A549 (cell line): ENCODE results near the gene ACAN. TPM values are rescaled to one million over a fixed set of nuclear protein-coding genes. Genes with fewer than 3 reads are reported as not detected.

Source experiments
- ATAC-seq, 2 experiments: fragments of 200-7000 bp in 1 of 2; fragments of >200 bp in 1 of 2; cut with Nextera tagmentation in 1 of 2; cut with Tn5 transposase in 1 of 2; 3 replicates each; pipeline versions ENCODE4 v1.8.0 to v1.9.1; 2018 to 2020; ENCODE audit warnings: mild to moderate bottlenecking in 1 of 2, moderate library complexity in 1 of 2
- CTCF ChIA-PET: fragments of 300-600 bp; sonication (Branson Sonifier 250); formaldehyde crosslinking; extraction: SDS; loops from one replicate; lab custom pipeline; 2021; ENCODE audit warnings: antibody characterized with exemption, inconsistent platforms; lab: Yijun Ruan, JAX
- POLR2A ChIA-PET: fragments of 350-600 bp; formaldehyde crosslinking; extraction: SDS; loops from one replicate; lab custom pipeline; 2021; ENCODE audit warnings: antibody characterized with exemption, inconsistent platforms; lab: Yijun Ruan, JAX
- DNase-seq, 2 experiments: peaks; one replicate each; pipeline versions ENCODE4 v3.0.0 to v3.0.0-alpha.2; 2011 to 2016; ENCODE audit warnings: low read depth in 1 of 2, low spot score in 1 of 2
- FAIRE-seq: peaks from 2 replicates; lab custom pipeline; 2011; peaks lifted over from hg19 to GRCh38; lab: Jason Lieb, UNC
- H3K27ac ChIP-seq, 2 experiments: fragments of >200 bp; sonication (Bioruptor Twin); formaldehyde crosslinking; 3 replicates each; pipeline ENCODE4 v1.5.1; 2016 to 2017
- H3K4me1 ChIP-seq: fragments of >200 bp; sonication (Bioruptor Twin); formaldehyde crosslinking; 3 replicates; pipeline ENCODE4 v1.6.1; 2016
- H3K4me2 ChIP-seq: fragments of >200 bp; sonication (Bioruptor Twin); formaldehyde crosslinking; 3 replicates; pipeline ENCODE4 v1.6.1; 2016
- H3K4me3 ChIP-seq: fragments of >200 bp; sonication (Bioruptor Twin); formaldehyde crosslinking; 3 replicates; pipeline ENCODE4 v1.5.1; 2016
- H3K9me3 ChIP-seq: fragments of >200 bp; sonication (Bioruptor Twin); formaldehyde crosslinking; 3 replicates; pipeline ENCODE4 v1.6.1; 2016
- CEBPB ChIP-seq, 2 experiments: fragments of >200 bp in 1 of 2; sonication (Bioruptor Twin) in 1 of 2; formaldehyde crosslinking in 1 of 2; IDR thresholded peaks; 2 replicates each; pipeline ENCODE4 v1.6.1; 2012 to 2016
- CTCF ChIP-seq: fragments of >200 bp; sonication (Bioruptor Twin); formaldehyde crosslinking; IDR thresholded peaks from 3 replicates; pipeline ENCODE4 v1.5.1; 2016
- EHF ChIP-seq: fragments of 250-450 bp; sonication (Bioruptor Pico); IDR thresholded peaks from 2 replicates; pipeline ENCODE4 v1.5.0; 2020; ENCODE audit warnings: mild to moderate bottlenecking
- ESRRA ChIP-seq: fragments of 150-350 bp; IDR thresholded peaks from 2 replicates; pipeline ENCODE4 v1.6.1; 2014; ENCODE audit warnings: mild to moderate bottlenecking, low read length, borderline replicate concordance
- FOSB ChIP-seq: fragments of 250-450 bp; sonication (Bioruptor Pico); IDR thresholded peaks from 2 replicates; pipeline ENCODE4 v1.5.0; 2020; ENCODE audit warnings: mild to moderate bottlenecking, moderate library complexity
- FOSL2 ChIP-seq, 2 experiments: fragments of 450-650 bp in 1 of 2; fragments of >200 bp in 1 of 2; sonication (Bioruptor Twin) in 1 of 2; formaldehyde crosslinking; IDR thresholded peaks; 2 replicates each; pipeline versions ENCODE4 v1.5.0 to v1.6.1; 2016 to 2020; ENCODE audit warnings: mild to moderate bottlenecking in 1 of 2, moderate library complexity in 1 of 2
- HES2 ChIP-seq: fragments of >200 bp; sonication (Bioruptor Twin); formaldehyde crosslinking; IDR thresholded peaks from 2 replicates; pipeline ENCODE4 v1.6.1; 2016
- HOXB13 ChIP-seq: fragments of 250-450 bp; sonication (Bioruptor Pico); IDR thresholded peaks from 2 replicates; pipeline ENCODE4 v1.5.0; 2020; ENCODE audit warnings: low read depth, mild to moderate bottlenecking, moderate library complexity
- JUN ChIP-seq, 2 experiments: fragments of >200 bp; sonication (Bioruptor Twin); formaldehyde crosslinking; IDR thresholded peaks; 2 replicates in 1 of 2; 3 replicates in 1 of 2; pipeline ENCODE4 v1.6.1; 2016 to 2017
- NPAS2 ChIP-seq: fragments of 250-450 bp; sonication (Bioruptor Pico); IDR thresholded peaks from 2 replicates; pipeline ENCODE4 v1.8.0; 2022; ENCODE audit warnings: mild to moderate bottlenecking, moderate library complexity, borderline replicate concordance
- RFX5 ChIP-seq: fragments of 450-650 bp; IDR thresholded peaks from 2 replicates; pipeline ENCODE4 v1.7.1; 2014; ENCODE audit warnings: antibody characterized with exemption, mild to moderate bottlenecking, moderate library complexity
- ZFP36 ChIP-seq: fragments of 450-650 bp; IDR thresholded peaks from 2 replicates; pipeline ENCODE4 v1.6.1; 2014; ENCODE audit warnings: borderline replicate concordance; ENCODE audit not compliant: partially characterized antibody
- WGBS: methylation state at CpG from one replicate; pipeline ENCODE4 v1.1.6; 2017; ENCODE audit errors: missing lambda C conversion rate; 5-methylcytosine and 5-hydroxymethylcytosine counted together
- polyA plus RNA-seq, 4 experiments: library from polyadenylated mRNA; depleted of rRNA in 3 of 4; stranded (reverse); fragments of >200 nt; fragmentation: RNase III in 1 of 4; extraction: RNeasy Plus Mini Kit Qiagen cat#74134 plus additional on column Dnase treatment in 1 of 4; gene quantifications; 2 replicates in 3 of 4; 3 replicates in 1 of 4; pipeline ENCODE4 v1.2.3, GENCODE V29; 2011 to 2017

The ACAN gene
- polyA plus RNA-seq, 2 of the 4 experiments (the other 2 are of a cell fraction), result 0.01 TPM; not detected in 1

- FAIRE-seq (no peak), ATAC-seq (no peak), DNase-seq (no peak)
- TF ChIP-seq RFX5 (no peak), ZFP36 (peak; percentile 51)
- no peak overlapping the region for H3K4me2 ChIP-seq
- H3K9me3 ChIP-seq, result no peaks in the 10 kb centered on the region
- CTCF ChIA-PET, result interaction anchor here (0.6 to 10.7 kb wide), 12 partner anchors 12 to 296 kb away, joined by 3 to 212 read pairs (median 4); partner anchors contain the start of gene HAPLN3
- 92% methylated on average over 31 of the region's 31 CpGs for WGBS
- no peaks in the 10 kb centered on the region for H3K4me1 ChIP-seq
- POLR2A ChIA-PET, result no interaction called here
- H3K4me3 ChIP-seq, result no peak overlapping the region
- no peak overlapping the region for H3K27ac ChIP-seq
These were observed 77.9 kb downstream of the ACAN start for GRCh38 chr15:88880944-88881740.

- ChIA-PET CTCF (interaction anchor here (1.1 to 10.7 kb wide), 6 partner anchors 13 to 296 kb away, joined by 3 to 212 read pairs (median 38); partner anchors contain the start of gene HAPLN3), POLR2A (no interaction called here)
- WGBS, result 87% methylated on average over 3 of the region's 3 CpGs
- Histone ChIP-seq H3K4me2 (no peak overlapping the region), H3K9me3 (no peaks in the 10 kb centered on the region), H3K4me1 (no peaks in the 10 kb centered on the region), H3K27ac (no peak overlapping the region), H3K4me3 (no peak overlapping the region)
- DNase-seq (no peak), ATAC-seq (no peak), FAIRE-seq (no peak)
- TF ChIP-seq ZFP36, result no peak
- no peak for TF ChIP-seq ESRRA
- no peak for TF ChIP-seq RFX5
- TF ChIP-seq FOSB (CRISPR knock-in tag), result no peak
- no peak for TF ChIP-seq CEBPB (IDR thresholded peaks at IDR 0.05)
- no peak for TF ChIP-seq EHF (CRISPR knock-in tag)
These were observed 78.5 kb downstream of the ACAN start for GRCh38 chr15:88881775-88882174.

GRCh38 chr15:88882785-88883184 is 79.5 kb downstream of the ACAN start:
- Histone ChIP-seq H3K27ac (no peak overlapping the region), H3K9me3 (no peaks in the 10 kb centered on the region), H3K4me2 (no peak overlapping the region), H3K4me3 (no peak overlapping the region), H3K4me1 (no peaks in the 10 kb centered on the region)
- POLR2A ChIA-PET, result no interaction called here
- CTCF ChIA-PET, result interaction anchor here (0.7 to 10.7 kb wide), 8 partner anchors 13 to 325 kb away, joined by 3 to 212 read pairs (median 3); partner anchors contain the start of gene HAPLN3
- DNase-seq, result no peak
- no peak for FAIRE-seq
- ATAC-seq, result no peak
- TF ChIP-seq CEBPB (IDR thresholded peaks at IDR 0.05) (0 out of 4 replicates have a peak, but pooled peaks of 1 of the 2 experiments have one; percentile 7), JUN (IDR thresholded peaks at IDR 0.05) (no peak), FOSL2 (IDR thresholded peaks at IDR 0.05) (no peak), FOSL2 (CRISPR knock-in tag; IDR thresholded peaks at IDR 0.05) (peak; percentile 35; the same call in 1 of the 2 replicates)
- WGBS, result 46% methylated on average over 4 of the region's 4 CpGs

- no peak for ATAC-seq
- no peak for DNase-seq
- Histone ChIP-seq H3K4me3 (no peak overlapping the region), H3K4me2 (no peak overlapping the region), H3K9me3 (no peaks in the 10 kb centered on the region), H3K4me1 (no peaks in the 10 kb centered on the region), H3K27ac (no peak overlapping the region)
- TF ChIP-seq HOXB13 (CRISPR knock-in tag) (no peak), HES2 (no peak), CTCF (no peak), NPAS2 (CRISPR knock-in tag) (no peak)
- ChIA-PET CTCF (interaction anchor here (0.9 to 19.8 kb wide), 8 partner anchors 8 to 320 kb away, joined by 3 to 212 read pairs (median 4); no protein-coding TSS in a partner anchor), POLR2A (no interaction called here)
- WGBS, result 88% methylated on average over 18 of the region's 18 CpGs
- no peak for FAIRE-seq
These were observed 83.9 kb downstream of the ACAN start for GRCh38 chr15:88887068-88887580.
